GM12878 (cell line): ENCODE results near the gene BLOC1S5. TPM values are rescaled to one million over a fixed set of nuclear protein-coding genes. Genes with fewer than 3 reads are reported as not detected.

Source experiments
- ATAC-seq: fragments of 200-7000 bp; cut with Tn5 transposase; 3 replicates; pipeline ENCODE4 v1.9.1; 2020; ENCODE audit warnings: mild to moderate bottlenecking, moderate library complexity
- BruUV-seq: library from RNA; stranded (reverse); fragments of 400-500 nt; replicated peaks from 2 replicates; lab custom pipeline; 2021; lab: Mats Ljungman, UMichigan
- CTCF ChIA-PET: fragments of 300-600 bp; sonication (Branson Sonifier 250); formaldehyde crosslinking; extraction: SDS; loops from one replicate; lab custom pipeline; 2021; ENCODE audit warnings: inconsistent platforms; lab: Yijun Ruan, JAX
- POLR2A ChIA-PET: fragments of 350-600 bp; formaldehyde crosslinking; extraction: SDS; loops from one replicate; lab custom pipeline; 2021; ENCODE audit warnings: inconsistent platforms; lab: Charles Lee
- RAD21 ChIA-PET: fragments of 300-600 bp; sonication (Branson Sonifier 250); formaldehyde crosslinking; loops from one replicate; lab custom pipeline; 2023; ENCODE audit warnings: antibody characterized with exemption; ENCODE audit not compliant: unreplicated experiment; lab: Charles Lee
- SMC1A ChIA-PET: fragments of 300-600 bp; sonication (Branson Sonifier 250); formaldehyde crosslinking; loops from one replicate; lab custom pipeline; 2023; ENCODE audit not compliant: unreplicated experiment, uncharacterized antibody; lab: Charles Lee
- DNase-seq: peaks from one replicate; pipeline ENCODE4 v3.0.0-alpha.2; 2011; ENCODE audit warnings: low read depth, low spot score
- FAIRE-seq: peaks from 3 replicates; lab custom pipeline; 2011; peaks lifted over from hg19 to GRCh38; lab: Jason Lieb, UNC
- H2AFZ ChIP-seq: 2 replicates; pipeline ENCODE4 v1.6.0; 2011; ENCODE audit warnings: low read depth, low read length, control low read depth; ENCODE audit not compliant: control insufficient read depth
- H3K27ac ChIP-seq: 2 replicates; pipeline ENCODE4 v1.5.1; 2011; ENCODE audit warnings: control low read depth; ENCODE audit not compliant: control insufficient read depth, insufficient read depth
- H3K27me3 ChIP-seq, 2 experiments: replicated peaks in 1 of 2; 2 replicates each; pipeline versions ENCODE4 v1.6.0 to v1.6.1; 2011; ENCODE audit warnings: low read length in 1 of 2; ENCODE audit not compliant: control insufficient read depth in 2 of 2, insufficient read depth in 2 of 2
- H3K36me3 ChIP-seq, 2 experiments: 2 replicates each; pipeline ENCODE4 v1.5.1; 2011; ENCODE audit warnings: low read length in 1 of 2; ENCODE audit not compliant: control insufficient read depth in 2 of 2, insufficient read depth in 2 of 2
- H3K4me1 ChIP-seq: 2 replicates; pipeline ENCODE4 v1.6.1; 2011; ENCODE audit warnings: mild to moderate bottlenecking, low read length, moderate library complexity, mixed read lengths; ENCODE audit not compliant: control insufficient read depth, insufficient read depth
- H3K4me2 ChIP-seq: 2 replicates; pipeline ENCODE4 v1.6.0; 2011; ENCODE audit warnings: control low read depth; ENCODE audit not compliant: control insufficient read depth, insufficient read depth
- H3K4me3 ChIP-seq: fragments of 200-600 bp; sonication (generic); 2 replicates; pipeline ENCODE4 v1.5.1; 2016
- H3K79me2 ChIP-seq: 2 replicates; pipeline ENCODE4 v1.6.0; 2011; ENCODE audit warnings: low read length; ENCODE audit not compliant: control insufficient read depth, insufficient read depth
- H3K9ac ChIP-seq: 2 replicates; pipeline ENCODE4 v1.8.0; 2011; ENCODE audit warnings: low read length, control low read depth, mixed read lengths; ENCODE audit not compliant: control insufficient read depth, insufficient read depth
- H3K9me3 ChIP-seq: replicated peaks from 3 replicates; pipeline ENCODE4 v1.5.1; 2011; ENCODE audit warnings: mild to moderate bottlenecking, low read length; ENCODE audit not compliant: control insufficient read depth, insufficient read depth
- H4K20me1 ChIP-seq: 2 replicates; pipeline ENCODE4 v1.6.0; 2011; ENCODE audit not compliant: control insufficient read depth, insufficient read depth
- HDAC6 ChIP-seq: fragments of 200-600 bp; sonication (generic); IDR thresholded peaks from one replicate; pipeline ENCODE4 v1.8.0; 2017; ENCODE audit warnings: antibody characterized with exemption; ENCODE audit not compliant: unreplicated experiment
- RAD51 ChIP-seq: fragments of 450-650 bp; IDR thresholded peaks from 2 replicates; pipeline ENCODE4 v1.6.1; 2016; ENCODE audit warnings: moderate library complexity, mild to moderate bottlenecking, inconsistent platforms
- SMC3 ChIP-seq: IDR thresholded peaks from 2 replicates; pipeline ENCODE4 v1.6.1; 2011; ENCODE audit warnings: low read length, improper control_type of control experiment, borderline replicate concordance
- STAT1 ChIP-seq: fragments of 450-650 bp; conservative IDR thresholded peaks from 2 replicates; pipeline ENCODE4 v1.6.1; 2014; ENCODE audit warnings: antibody characterized with exemption, mild to moderate bottlenecking
- ZZZ3 ChIP-seq: IDR thresholded peaks from 2 replicates; pipeline ENCODE4 v1.6.1; 2011; ENCODE audit warnings: low read depth; ENCODE audit not compliant: control insufficient read depth, insufficient read length
- WGBS: methylation state at CpG from one replicate; pipeline ENCODE4 v1.1.6; 2016; ENCODE audit warnings: low lambda C conversion rate; ENCODE audit not compliant: insufficient replicate concordance, insufficient coverage; ENCODE audit errors: missing lambda C conversion rate; 5-methylcytosine and 5-hydroxymethylcytosine counted together
- in situ Hi-C: fragments of 300-500 bp; cut with MboI; formaldehyde crosslinking; loops from 9 replicates; pipeline ENCODE4 v1.14.3; 2018; ENCODE audit warnings: mixed read lengths
- intact Hi-C: fragments of 100-400 bp; cut with micrococcal nuclease; formaldehyde crosslinking; loops from one replicate; pipeline ENCODE4 v1.14.2; 2022; ENCODE audit not compliant: unreplicated experiment
- polyA plus RNA-seq, 11 experiments: library from polyadenylated mRNA; depleted of rRNA in 4 of 11; unstranded in 6 of 11; stranded (reverse) in 5 of 11; fragments of >200 nt; fragmentation: Nextera tagmentation in 4 of 11; fragmentation: Illumina TruSeq in 1 of 11; extraction: Ambion mirVana in 4 of 11; extraction: Trizol in 1 of 11; gene quantifications; 1 replicate in 1 of 11; 2 replicates in 10 of 11; pipeline versions ENCODE4 v1.2.1 to v1.2.3, GENCODE V29; 2011 to 2016; ENCODE audit warnings: inconsistent platforms in 2 of 11, missing spikeins in 2 of 11, low read depth in 1 of 11
- total RNA-seq, 4 experiments: library from RNA; depleted of rRNA in 3 of 4; stranded (reverse); fragments of >200 nt in 3 of 4; fragmentation: Illumina TruSeq in 1 of 4; extraction: Trizol in 1 of 4; gene quantifications; 2 replicates each; pipeline versions ENCODE4 v1.2.1 to v1.2.3, GENCODE V29; 2013 to 2021
- TF ChIP-seq, protein P1 (sequence below): fragments of 450-650 bp; IDR thresholded peaks from 2 replicates; pipeline ENCODE4 v1.6.1; 2017; ENCODE audit warnings: mild to moderate bottlenecking, moderate library complexity
- TF ChIP-seq, protein P2 (sequence below): fragments of 450-650 bp; formaldehyde crosslinking; IDR thresholded peaks from 2 replicates; pipeline ENCODE4 v1.4.0; 2020; ENCODE audit warnings: mild to moderate bottlenecking, moderate library complexity

The BLOC1S5 gene
- total and polyA plus RNA-seq, 10 of the 15 experiments (the other 5 are each of a cell fraction or from before 2014, with no cell fraction given), result 4.3 to 22.2 (median 16.1) TPM

DNA sequence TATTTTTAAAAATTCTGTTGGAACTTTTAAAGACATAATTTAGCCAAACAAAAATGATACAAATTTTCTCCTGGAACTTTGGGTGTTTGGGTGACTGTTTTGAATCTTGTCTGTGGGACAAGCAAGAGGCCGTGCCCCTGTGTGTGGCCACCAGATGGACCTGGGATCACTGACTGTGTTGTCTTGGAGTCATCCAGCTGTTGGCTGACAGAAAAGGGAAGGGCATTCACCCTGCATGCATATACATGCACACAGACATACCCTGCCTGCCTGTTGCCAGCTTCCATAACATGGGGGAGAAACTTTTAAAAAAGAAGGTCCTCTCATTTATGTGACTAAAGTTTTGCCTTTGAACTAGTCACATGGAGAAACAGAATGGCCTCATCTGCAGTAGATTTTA is 72.7 kb downstream of the BLOC1S5 start:
- Histone ChIP-seq H2AFZ (no peak overlapping the region), H3K27ac (no peak overlapping the region), H3K27me3 (no peaks in the 10 kb centered on the region; a peak in 1 of 4 replicates), H3K79me2 (no peaks in the 10 kb centered on the region), H4K20me1 (no peaks in the 10 kb centered on the region), H3K9ac (no peak overlapping the region), H3K9me3 (no peaks in the 10 kb centered on the region; the same call in 1 of the 3 replicates), H3K4me1 (no peaks in the 10 kb centered on the region), H3K4me2 (no peak overlapping the region), H3K36me3 (no peaks in the 10 kb centered on the region), H3K4me3 (no peak overlapping the region)
- intact Hi-C loops, result no loop called here
- TF ChIP-seq, protein P1, sequence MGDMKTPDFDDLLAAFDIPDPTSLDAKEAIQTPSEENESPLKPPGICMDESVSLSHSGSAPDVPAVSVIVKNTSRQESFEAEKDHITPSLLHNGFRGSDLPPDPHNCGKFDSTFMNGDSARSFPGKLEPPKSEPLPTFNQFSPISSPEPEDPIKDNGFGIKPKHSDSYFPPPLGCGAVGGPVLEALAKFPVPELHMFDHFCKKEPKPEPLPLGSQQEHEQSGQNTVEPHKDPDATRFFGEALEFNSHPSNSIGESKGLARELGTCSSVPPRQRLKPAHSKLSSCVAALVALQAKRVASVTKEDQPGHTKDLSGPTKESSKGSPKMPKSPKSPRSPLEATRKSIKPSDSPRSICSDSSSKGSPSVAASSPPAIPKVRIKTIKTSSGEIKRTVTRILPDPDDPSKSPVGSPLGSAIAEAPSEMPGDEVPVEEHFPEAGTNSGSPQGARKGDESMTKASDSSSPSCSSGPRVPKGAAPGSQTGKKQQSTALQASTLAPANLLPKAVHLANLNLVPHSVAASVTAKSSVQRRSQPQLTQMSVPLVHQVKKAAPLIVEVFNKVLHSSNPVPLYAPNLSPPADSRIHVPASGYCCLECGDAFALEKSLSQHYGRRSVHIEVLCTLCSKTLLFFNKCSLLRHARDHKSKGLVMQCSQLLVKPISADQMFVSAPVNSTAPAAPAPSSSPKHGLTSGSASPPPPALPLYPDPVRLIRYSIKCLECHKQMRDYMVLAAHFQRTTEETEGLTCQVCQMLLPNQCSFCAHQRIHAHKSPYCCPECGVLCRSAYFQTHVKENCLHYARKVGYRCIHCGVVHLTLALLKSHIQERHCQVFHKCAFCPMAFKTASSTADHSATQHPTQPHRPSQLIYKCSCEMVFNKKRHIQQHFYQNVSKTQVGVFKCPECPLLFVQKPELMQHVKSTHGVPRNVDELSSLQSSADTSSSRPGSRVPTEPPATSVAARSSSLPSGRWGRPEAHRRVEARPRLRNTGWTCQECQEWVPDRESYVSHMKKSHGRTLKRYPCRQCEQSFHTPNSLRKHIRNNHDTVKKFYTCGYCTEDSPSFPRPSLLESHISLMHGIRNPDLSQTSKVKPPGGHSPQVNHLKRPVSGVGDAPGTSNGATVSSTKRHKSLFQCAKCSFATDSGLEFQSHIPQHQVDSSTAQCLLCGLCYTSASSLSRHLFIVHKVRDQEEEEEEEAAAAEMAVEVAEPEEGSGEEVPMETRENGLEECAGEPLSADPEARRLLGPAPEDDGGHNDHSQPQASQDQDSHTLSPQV, result no peak
- no peak for TF ChIP-seq ZZZ3
- TF ChIP-seq RAD51, result no peak
- TF ChIP-seq, protein P2, sequence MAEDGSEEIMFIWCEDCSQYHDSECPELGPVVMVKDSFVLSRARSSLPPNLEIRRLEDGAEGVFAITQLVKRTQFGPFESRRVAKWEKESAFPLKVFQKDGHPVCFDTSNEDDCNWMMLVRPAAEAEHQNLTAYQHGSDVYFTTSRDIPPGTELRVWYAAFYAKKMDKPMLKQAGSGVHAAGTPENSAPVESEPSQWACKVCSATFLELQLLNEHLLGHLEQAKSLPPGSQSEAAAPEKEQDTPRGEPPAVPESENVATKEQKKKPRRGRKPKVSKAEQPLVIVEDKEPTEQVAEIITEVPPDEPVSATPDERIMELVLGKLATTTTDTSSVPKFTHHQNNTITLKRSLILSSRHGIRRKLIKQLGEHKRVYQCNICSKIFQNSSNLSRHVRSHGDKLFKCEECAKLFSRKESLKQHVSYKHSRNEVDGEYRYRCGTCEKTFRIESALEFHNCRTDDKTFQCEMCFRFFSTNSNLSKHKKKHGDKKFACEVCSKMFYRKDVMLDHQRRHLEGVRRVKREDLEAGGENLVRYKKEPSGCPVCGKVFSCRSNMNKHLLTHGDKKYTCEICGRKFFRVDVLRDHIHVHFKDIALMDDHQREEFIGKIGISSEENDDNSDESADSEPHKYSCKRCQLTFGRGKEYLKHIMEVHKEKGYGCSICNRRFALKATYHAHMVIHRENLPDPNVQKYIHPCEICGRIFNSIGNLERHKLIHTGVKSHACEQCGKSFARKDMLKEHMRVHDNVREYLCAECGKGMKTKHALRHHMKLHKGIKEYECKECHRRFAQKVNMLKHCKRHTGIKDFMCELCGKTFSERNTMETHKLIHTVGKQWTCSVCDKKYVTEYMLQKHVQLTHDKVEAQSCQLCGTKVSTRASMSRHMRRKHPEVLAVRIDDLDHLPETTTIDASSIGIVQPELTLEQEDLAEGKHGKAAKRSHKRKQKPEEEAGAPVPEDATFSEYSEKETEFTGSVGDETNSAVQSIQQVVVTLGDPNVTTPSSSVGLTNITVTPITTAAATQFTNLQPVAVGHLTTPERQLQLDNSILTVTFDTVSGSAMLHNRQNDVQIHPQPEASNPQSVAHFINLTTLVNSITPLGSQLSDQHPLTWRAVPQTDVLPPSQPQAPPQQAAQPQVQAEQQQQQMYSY (CRISPR knock-in tag), result no peak
- TF ChIP-seq HDAC6, result no peak
- TF ChIP-seq SMC3, result no peak
- TF ChIP-seq STAT1, result no peak
- SMC1A ChIA-PET, result interaction anchor here (0.9 to 3.3 kb wide), 6 partner anchors 11 to 269 kb away, joined by 3 to 20 read pairs (median 4); partner anchors contain the start of gene BMP6
- RAD21 ChIA-PET, result interaction anchor here (2.6 kb wide), 1 partner anchor 269 kb away, joined by 11 read pairs; no protein-coding TSS in a partner anchor
- FAIRE-seq, result no peak
- 27% methylated on average over 1 of the region's 1 CpG for WGBS
- no TSS peak for BruUV-seq
- CTCF ChIA-PET, result interaction anchor here (1.2 to 3.5 kb wide), 7 partner anchors 12 to 269 kb away, joined by 3 to 32 read pairs (median 4); no protein-coding TSS in a partner anchor
- peak; percentile 27 for ATAC-seq
- DNase-seq, result no peak
- POLR2A ChIA-PET, result no interaction called here
- in situ Hi-C loops, result no loop called here
